SW 1271 (cell line): Measurements from ENCODE around the gene NBPF6.
A peak's percentile ranks its signal among the peaks of the same experiment; 100 is the strongest.
"Not testable (repeated sequence)": the region's sequence is repeated elsewhere in the genome, so short reads cannot be mapped to it uniquely, and the experiment has no call there.

Experiments used
- DNase-seq, 2 experiments: peaks; one replicate each; lab custom pipeline; 2025; lab: John Stamatoyannopoulos, UW

Gene NBPF6

GRCh38 chr1:108496856-108497255 is 46.7 kb downstream of the NBPF6 start:
- not testable (repeated sequence) for DNase-seq

GRCh38 chr1:108502138-108502537 is 52.0 kb downstream of the NBPF6 start:
- no peak for DNase-seq

- DNase-seq, result no peak
Measured at GRCh38 chr1:108502624-108503023, 52.5 kb downstream of the NBPF6 start.

- peak; percentile 41 to 82 for DNase-seq
Measured at GRCh38 chr1:108503062-108503733, 53.1 kb downstream of the NBPF6 start.

GRCh38 chr1:108504447-108504846 is 54.3 kb downstream of the NBPF6 start:
- no peak for DNase-seq

- DNase-seq, result no peak
Measured at GRCh38 chr1:108505763-108506070, 55.6 kb downstream of the NBPF6 start.

- no peak for DNase-seq
Measured at GRCh38 chr1:108511764-108512163, 61.6 kb downstream of the NBPF6 start.

- peak in 1 of 2 experiments; percentile 25 for DNase-seq
Measured at GRCh38 chr1:108512239-108513043, 62.3 kb downstream of the NBPF6 start.

- no peak for DNase-seq
Measured at GRCh38 chr1:108513044-108513415, 62.9 kb downstream of the NBPF6 start.

GRCh38 chr1:108513914-108514313 is 63.8 kb downstream of the NBPF6 start:
- not testable (repeated sequence) for DNase-seq

- not testable (repeated sequence) for DNase-seq
Measured at GRCh38 chr1:108517301-108517897, 67.3 kb downstream of the NBPF6 start.
